ENCODE measurements around the gene TMEM14B. TPM values are rescaled to one million over a fixed set of nuclear protein-coding genes. Genes with fewer than 3 reads are reported as not detected.

The TMEM14B gene
- polyA plus RNA-seq, 1 donor = 78.4 TPM

Other genes starting within 250 kb of the TMEM14B start
- 40.0 TPM for gene GCNT2, start 226.5 kb upstream of the TMEM14B start, polyA plus RNA-seq
- 12.7 TPM for gene C6orf52, start 53.2 kb upstream of the TMEM14B start, polyA plus RNA-seq
- gene PAK1IP1, start 52.8 kb upstream of the TMEM14B start, polyA plus RNA-seq = 15.2 TPM
- 144 TPM for gene TMEM14C, start 24.7 kb upstream of the TMEM14B start, polyA plus RNA-seq
- 0.36 TPM for gene MAK, start 90.7 kb downstream of the TMEM14B start, polyA plus RNA-seq
- gene GCM2, start 134.2 kb downstream of the TMEM14B start, polyA plus RNA-seq = not detected
- gene SYCP2L, start 139.2 kb downstream of the TMEM14B start, polyA plus RNA-seq = 1.4 TPM